Measurements from ENCODE around the gene KIAA1217.

Gene KIAA1217

GRCh38 chr10:24249829-24250415 is 41.0 kb downstream of the KIAA1217 start (continued):
- TF ChIP-seq CTCF (tag by site-specific recombination; IDR thresholded peaks at IDR 0.05) (no peak), KLF10 (tag by site-specific recombination; IDR thresholded peaks at IDR 0.05) (no peak), TRIM28 (IDR thresholded peaks at IDR 0.05; ENCODE audit: borderline replicate concordance, low read length) (no peak), ZNF146 (tag by site-specific recombination; IDR thresholded peaks at IDR 0.05) (no peak), KLF9 (tag by site-specific recombination; IDR thresholded peaks at IDR 0.05; ENCODE audit: low read depth) (no peak), REPIN1 (tag by site-specific recombination; IDR thresholded peaks at IDR 0.05; ENCODE audit: low read depth) (no peak), ZNF610 (tag by site-specific recombination; IDR thresholded peaks at IDR 0.05; ENCODE audit: borderline replicate concordance) (no peak), ZNF19 (tag by site-specific recombination; IDR thresholded peaks at IDR 0.05; ENCODE audit: low read depth) (no peak), HOXA7 (CRISPR knock-in tag; IDR thresholded peaks at IDR 0.05; ENCODE audit: borderline replicate concordance) (no peak), PRDM6 (tag by site-specific recombination; IDR thresholded peaks at IDR 0.05) (no peak)

- Histone ChIP-seq H3K4me3 (ENCODE audit: low read depth, low read length) (no peak overlapping the region), H3K27ac (ENCODE audit: extremely low read depth, low read depth, low read length) (no peak overlapping the region), H3K4me1 (ENCODE audit: control insufficient read depth, insufficient read depth, low read length) (peaks cover 5% of the 10 kb centered on the region; the same call in 1 of the 2 replicates), H3K9me3 (ENCODE audit: control insufficient read depth, insufficient read depth, low read depth, low read length) (no peaks in the 10 kb centered on the region), H3K36me3 (ENCODE audit: control insufficient read depth in 2 of 2, insufficient read depth in 1 of 2, low read length in 2 of 2) (no peaks in the 10 kb centered on the region)
- ChIA-PET CTCF (interaction anchor here (1.4 kb wide), 1 partner anchor 68 kb away, joined by 3 read pairs; no protein-coding TSS in a partner anchor), POLR2A (interaction anchor here (0.6 kb wide), 2 partner anchors 106 to 764 kb away, joined by 4 read pairs; no protein-coding TSS in a partner anchor)
- TF ChIP-seq KLF10 (tag by site-specific recombination; IDR thresholded peaks at IDR 0.05): no peak
- TF ChIP-seq ZNF843 (tag by site-specific recombination; IDR thresholded peaks at IDR 0.05): no peak
- TF ChIP-seq ZNF23 (tag by site-specific recombination; IDR thresholded peaks at IDR 0.05; ENCODE audit: borderline replicate concordance): no peak
- TF ChIP-seq ZNF211 (tag by site-specific recombination; IDR thresholded peaks at IDR 0.05; ENCODE audit: low read depth): no peak
- TF ChIP-seq ZNF394 (tag by site-specific recombination; IDR thresholded peaks at IDR 0.05; ENCODE audit: borderline replicate concordance): no peak
- TF ChIP-seq ZNF561 (tag by site-specific recombination; IDR thresholded peaks at IDR 0.05; ENCODE audit: borderline replicate concordance): no peak
- no peak for TF ChIP-seq ZNF398 (tag by site-specific recombination; IDR thresholded peaks at IDR 0.05)
- TF ChIP-seq BCL11B (tag by site-specific recombination; IDR thresholded peaks at IDR 0.05; ENCODE audit: low read depth): no peak
- TF ChIP-seq ZFP41 (tag by site-specific recombination; IDR thresholded peaks at IDR 0.05; ENCODE audit: borderline replicate concordance): no peak
- TF ChIP-seq SCRT1 (tag by site-specific recombination; IDR thresholded peaks at IDR 0.05; ENCODE audit: borderline replicate concordance): no peak
- no peak for TF ChIP-seq ZNF658 (tag by site-specific recombination; IDR thresholded peaks at IDR 0.05)
- TF ChIP-seq ZNF513 (tag by site-specific recombination; IDR thresholded peaks at IDR 0.05): no peak
- no peak for TF ChIP-seq IKZF3 (tag by site-specific recombination; IDR thresholded peaks at IDR 0.05)
- TF ChIP-seq ZNF626 (tag by site-specific recombination; IDR thresholded peaks at IDR 0.05): no peak
- TF ChIP-seq ZNF354C (tag by site-specific recombination; IDR thresholded peaks at IDR 0.05; ENCODE audit: borderline replicate concordance, low read depth): no peak
Measured at GRCh38 chr10:24251547-24251946, 42.6 kb downstream of the KIAA1217 start.
